ENCODE results near the gene FSD2. TPM values are rescaled to one million over a fixed set of nuclear protein-coding genes. Genes with fewer than 3 reads are reported as not detected.

FSD2 gene
- total and polyA plus RNA-seq, 2 of the 8 experiments (the other 6 are each of a cell fraction or from before 2014, with no cell fraction given) = 0.02 TPM; not detected in 1

DNA sequence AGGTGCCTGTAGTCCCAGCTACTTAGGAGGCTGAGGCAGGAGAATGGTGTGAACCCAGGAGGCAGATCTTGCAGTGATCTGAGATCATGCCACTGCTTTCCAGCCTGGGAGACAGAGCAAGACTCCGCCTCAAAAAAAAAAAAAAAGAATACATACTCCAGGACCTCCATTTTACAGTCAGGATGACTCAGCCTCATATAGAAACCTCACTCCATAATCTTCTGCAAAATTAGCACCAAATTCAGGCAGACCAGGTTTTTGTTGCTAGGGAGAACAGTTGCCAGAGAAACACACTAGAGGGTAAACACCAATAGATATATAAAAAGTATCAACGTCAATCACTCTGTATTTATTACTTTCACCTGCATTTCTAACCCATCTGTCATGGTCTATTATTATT lies 67.9 kb downstream of the FSD2 start (continued):
- TF ChIP-seq JUN (IDR thresholded peaks at IDR 0.05; ENCODE audit: low read depth, low read length) = no peak
- TF ChIP-seq RNF2 (IDR thresholded peaks at IDR 0.05; ENCODE audit: borderline replicate concordance, low read depth, low read length, missing control alignments, poor library complexity, severe bottlenecking) = no peak
- no peak for TF ChIP-seq GTF2F1 (IDR thresholded peaks at IDR 0.05; ENCODE audit: borderline replicate concordance, low read depth, low read length)
- TF ChIP-seq TAF1 (IDR thresholded peaks at IDR 0.05; ENCODE audit: low read depth, low read length) = no peak
- TF ChIP-seq CBX5 (IDR thresholded peaks at IDR 0.05; ENCODE audit: low read depth, low read length) = no peak
